ENCODE data around the gene KDM4C. TPM values are rescaled to one million over a fixed set of nuclear protein-coding genes. Genes with fewer than 3 reads are reported as not detected.

KDM4C gene
- total and polyA plus RNA-seq, 2 of the 13 experiments (the other 11 are each of a cell fraction or from before 2014, with no cell fraction given), result 19.4 to 23.6 TPM

GRCh38 chr9:7140401-7140800 is 382.6 kb downstream of the KDM4C start:
- TF ChIP-seq HIVEP1 (CRISPR knock-in tag; IDR thresholded peaks at IDR 0.05), result no peak
- no peak for TF ChIP-seq ZNF160 (CRISPR knock-in tag; IDR thresholded peaks at IDR 0.05)
- no peak for TF ChIP-seq ARID5B (CRISPR knock-in tag; IDR thresholded peaks at IDR 0.05)
- TF ChIP-seq RERE (CRISPR knock-in tag; IDR thresholded peaks at IDR 0.05; ENCODE audit: low read depth), result no peak
- TF ChIP-seq POLR2AphosphoS5 (IDR thresholded peaks at IDR 0.05; ENCODE audit: low read depth, low read length), result no peak
- no peak for TF ChIP-seq KDM4B (CRISPR knock-in tag; IDR thresholded peaks at IDR 0.05)
- no peak for TF ChIP-seq SP2 (CRISPR knock-in tag; IDR thresholded peaks at IDR 0.05)
- no peak for TF ChIP-seq ZNF362 (CRISPR knock-in tag; IDR thresholded peaks at IDR 0.05; ENCODE audit: borderline replicate concordance)
- TF ChIP-seq ESRRA (CRISPR knock-in tag; IDR thresholded peaks at IDR 0.05; ENCODE audit: low read depth), result no peak
- no peak for TF ChIP-seq ZNF292 (CRISPR knock-in tag; IDR thresholded peaks at IDR 0.05; ENCODE audit: borderline replicate concordance, low read depth)
- no peak for TF ChIP-seq RARG (CRISPR knock-in tag; IDR thresholded peaks at IDR 0.05; ENCODE audit: low read depth)
- TF ChIP-seq ETV5 (CRISPR knock-in tag; IDR thresholded peaks at IDR 0.05; ENCODE audit: borderline replicate concordance), result no peak
- TF ChIP-seq ZNF432 (CRISPR knock-in tag; IDR thresholded peaks at IDR 0.05; ENCODE audit: borderline replicate concordance), result no peak
- FAIRE-seq (no peak), DNase-seq (ENCODE audit: low spot score) (no peak), ATAC-seq (no peak)
- H3K27me3 ChIP-seq (ENCODE audit: control insufficient read depth in 1 of 2, insufficient read depth in 2 of 2, low read length in 2 of 2), result no peaks in the 10 kb centered on the region
- POLR2A ChIA-PET, result no interaction called here
- H3K27ac ChIP-seq (ENCODE audit: extremely low read length, insufficient read depth, low read length), result no peak overlapping the region
- H3K4me2 ChIP-seq (ENCODE audit: low read depth, low read length), result no peak overlapping the region
- no peaks in the 10 kb centered on the region for H4K20me1 ChIP-seq (ENCODE audit: insufficient read depth, low read length)
- no peak overlapping the region for H3K9ac ChIP-seq (ENCODE audit: insufficient read depth, low read depth, low read length)
- CTCF ChIA-PET (ENCODE audit: low intra/inter-chr PET ratio, low total read pairs), result no interaction called here
- H3K79me2 ChIP-seq (ENCODE audit: insufficient read depth, low read length), result no peaks in the 10 kb centered on the region
- no peak overlapping the region for H2AFZ ChIP-seq (ENCODE audit: low read length)
- H3K4me3 ChIP-seq (replicated peaks in 1 of 3; ENCODE audit: insufficient read depth in 1 of 3, low read depth in 2 of 3, low read length in 3 of 3), result no peak overlapping the region
- no peaks in the 10 kb centered on the region for H3K4me1 ChIP-seq (ENCODE audit: insufficient read depth, low read length)
- no peaks in the 10 kb centered on the region for H3K9me3 ChIP-seq (ENCODE audit: low read length)
- in situ Hi-C loops (cut with HindIII; ENCODE audit: extremely low pct_ligation_motif_present, low pct_unique_long_range_greater_than_20kb) (no loop called here), intact Hi-C loops (cut with micrococcal nuclease; ENCODE audit: unreplicated experiment) (no loop called here)
- no TSS peak for BruUV-seq (replicated peaks)
- peaks cover 0 to 14% of the 10 kb centered on the region in 2 experiments; a peak in 4 of 5 replicates for H3K36me3 ChIP-seq (replicated peaks in 1 of 2; ENCODE audit: control insufficient read depth in 1 of 2, insufficient read depth in 2 of 2, low read length in 2 of 2)
- 95% methylated on average over 2 of the region's 2 CpGs for WGBS (ENCODE audit: low lambda C conversion rate)
